Calu3 (cell line): ENCODE data around the gene FIBP. TPM values are rescaled to one million over a fixed set of nuclear protein-coding genes. Genes with fewer than 3 reads are reported as not detected.
"Not testable (repeated sequence)": the region's sequence is repeated elsewhere in the genome, so short reads cannot be mapped to it uniquely, and the experiment has no call there.

Experiments used
- BruUV-seq: library from RNA; stranded (reverse); fragments of 400-500 nt; replicated peaks from 2 replicates; lab custom pipeline; 2021; lab: Mats Ljungman, UMichigan
- CTCF ChIA-PET: fragments of 300-600 bp; sonication (Branson Sonifier 250); formaldehyde crosslinking; loops from one replicate; lab custom pipeline; 2022; ENCODE audit warnings: antibody characterized with exemption; lab: Charles Lee
- DNase-seq: peaks from one replicate; pipeline ENCODE4 v3.0.0; 2022
- H3K27ac Mint-ChIP-seq: one replicate; pipeline ENCODE4 v1.8.0; 2022; ENCODE audit warnings: mixed read lengths; ENCODE audit not compliant: unreplicated experiment
- H3K27me3 Mint-ChIP-seq: one replicate; pipeline ENCODE4 v1.8.0; 2022; ENCODE audit warnings: mixed read lengths; ENCODE audit not compliant: unreplicated experiment
- H3K36me3 Mint-ChIP-seq: one replicate; pipeline ENCODE4 v1.8.0; 2022; ENCODE audit warnings: mild to moderate bottlenecking, moderate library complexity, mixed read lengths; ENCODE audit not compliant: insufficient read depth, unreplicated experiment
- H3K4me1 Mint-ChIP-seq: one replicate; pipeline ENCODE4 v1.8.0; 2022; ENCODE audit warnings: mild to moderate bottlenecking, low read depth, mixed read lengths; ENCODE audit not compliant: unreplicated experiment
- H3K4me3 Mint-ChIP-seq: one replicate; pipeline ENCODE4 v1.8.0; 2022; ENCODE audit warnings: mild to moderate bottlenecking, low read depth, moderate library complexity, mixed read lengths; ENCODE audit not compliant: unreplicated experiment
- H3K9me3 Mint-ChIP-seq: one replicate; pipeline ENCODE4 v1.8.0; 2022; ENCODE audit warnings: low read depth, mixed read lengths; ENCODE audit not compliant: unreplicated experiment
- intact Hi-C: fragments of 100-400 bp; cut with micrococcal nuclease; formaldehyde crosslinking; loops from one replicate; pipeline ENCODE4 v1.10.0; 2022; ENCODE audit not compliant: unreplicated experiment
- total RNA-seq: library from RNA; stranded (reverse); gene quantifications from 2 replicates; pipeline ENCODE4 v1.2.3, GENCODE V29; 2022
- TF ChIP-seq, protein P1 (sequence below): fragments of 200-600 bp; IDR thresholded peaks from one replicate; pipeline ENCODE4 v1.8.0; 2022; ENCODE audit warnings: antibody characterized with exemption; ENCODE audit not compliant: unreplicated experiment

FIBP gene
- total RNA-seq, 1 experiment from 2014 or later, result 75.8 TPM

- H3K9me3 Mint-ChIP-seq, result no peaks in the 10 kb centered on the region
- DNase-seq, result no peak
- no TSS peak for BruUV-seq
- TF ChIP-seq, protein P1, sequence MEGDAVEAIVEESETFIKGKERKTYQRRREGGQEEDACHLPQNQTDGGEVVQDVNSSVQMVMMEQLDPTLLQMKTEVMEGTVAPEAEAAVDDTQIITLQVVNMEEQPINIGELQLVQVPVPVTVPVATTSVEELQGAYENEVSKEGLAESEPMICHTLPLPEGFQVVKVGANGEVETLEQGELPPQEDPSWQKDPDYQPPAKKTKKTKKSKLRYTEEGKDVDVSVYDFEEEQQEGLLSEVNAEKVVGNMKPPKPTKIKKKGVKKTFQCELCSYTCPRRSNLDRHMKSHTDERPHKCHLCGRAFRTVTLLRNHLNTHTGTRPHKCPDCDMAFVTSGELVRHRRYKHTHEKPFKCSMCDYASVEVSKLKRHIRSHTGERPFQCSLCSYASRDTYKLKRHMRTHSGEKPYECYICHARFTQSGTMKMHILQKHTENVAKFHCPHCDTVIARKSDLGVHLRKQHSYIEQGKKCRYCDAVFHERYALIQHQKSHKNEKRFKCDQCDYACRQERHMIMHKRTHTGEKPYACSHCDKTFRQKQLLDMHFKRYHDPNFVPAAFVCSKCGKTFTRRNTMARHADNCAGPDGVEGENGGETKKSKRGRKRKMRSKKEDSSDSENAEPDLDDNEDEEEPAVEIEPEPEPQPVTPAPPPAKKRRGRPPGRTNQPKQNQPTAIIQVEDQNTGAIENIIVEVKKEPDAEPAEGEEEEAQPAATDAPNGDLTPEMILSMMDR, result no peak
- H3K27ac Mint-ChIP-seq, result no peak overlapping the region
- H3K36me3 Mint-ChIP-seq, result peaks cover 69% of the 10 kb centered on the region
- H3K4me1 Mint-ChIP-seq, result peaks cover 11% of the 10 kb centered on the region
- H3K27me3 Mint-ChIP-seq, result no peaks in the 10 kb centered on the region
- intact Hi-C loops, result no loop called here
- CTCF ChIA-PET, result interaction anchor here (2.3 kb wide), 1 partner anchor 10 kb away, joined by 6 read pairs; the partner anchor contains the start of gene MUS81
- no peak overlapping the region for H3K4me3 Mint-ChIP-seq
These were observed 38.9 kb downstream of the FIBP start for GRCh38 chr11:65849366-65849765.

DNA sequence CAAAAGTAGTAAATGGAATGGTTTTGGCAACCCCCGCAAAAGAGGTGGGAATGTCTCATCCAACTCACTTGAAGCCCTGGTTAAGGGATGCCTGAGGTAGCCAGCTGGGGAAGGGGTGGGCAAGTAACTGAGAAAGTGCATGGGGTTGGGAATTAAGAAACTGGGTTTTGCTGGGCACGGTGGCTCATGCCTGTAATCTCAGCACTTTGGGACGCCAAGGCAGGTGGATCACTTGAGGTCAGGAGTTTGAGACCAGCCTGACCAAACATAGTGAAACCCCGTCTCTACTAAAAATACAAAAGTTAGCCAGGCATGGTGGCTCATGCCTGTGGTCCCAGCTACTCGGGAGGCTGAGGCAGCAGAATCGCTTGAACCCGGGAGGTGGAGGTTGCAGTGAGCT is 39.6 kb downstream of the FIBP start:
- peaks cover 62% of the 10 kb centered on the region for H3K36me3 Mint-ChIP-seq
- intact Hi-C loops, DNase-seq, H3K27me3 Mint-ChIP-seq, H3K4me3 Mint-ChIP-seq, H3K4me1 Mint-ChIP-seq, BruUV-seq, H3K27ac Mint-ChIP-seq, H3K9me3 Mint-ChIP-seq: not testable (repeated sequence)
- CTCF ChIA-PET, result interaction anchor here (1.6 to 2.3 kb wide), 2 partner anchors 11 to 36 kb away, joined by 3 to 6 read pairs; partner anchors contain the start of gene MUS81

DNA sequence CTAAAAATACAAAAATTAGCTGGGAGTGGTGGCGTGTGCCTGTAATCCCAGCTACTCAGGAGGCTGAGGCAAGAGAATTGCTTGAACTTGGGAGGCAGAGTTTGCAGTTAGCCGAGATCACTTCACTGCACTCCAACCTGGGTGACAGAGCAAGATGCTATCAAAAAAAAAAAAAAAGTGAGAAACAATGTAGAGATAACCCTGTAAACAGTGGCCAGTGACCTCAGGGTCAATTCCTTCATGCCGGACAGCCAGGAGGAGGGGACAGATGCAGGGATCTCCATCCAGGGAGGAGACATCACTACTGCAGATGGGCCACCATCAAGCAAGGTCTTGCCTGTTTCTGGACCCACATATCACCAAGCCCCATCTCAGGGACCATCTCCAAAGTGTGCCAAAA is 40.5 kb downstream of the FIBP start:
- DNase-seq, result no peak
- H3K27me3 Mint-ChIP-seq, result no peaks in the 10 kb centered on the region
- CTCF ChIA-PET, result interaction anchor here (1.6 to 2.3 kb wide), 3 partner anchors 12 to 37 kb away, joined by 3 to 6 read pairs (median 3); partner anchors contain the start of gene MUS81
- H3K9me3 Mint-ChIP-seq, result no peaks in the 10 kb centered on the region
- intact Hi-C loops, result no loop called here
- H3K27ac Mint-ChIP-seq, result no peak overlapping the region
- no TSS peak for BruUV-seq
- TF ChIP-seq, protein P1, result no peak
- H3K4me3 Mint-ChIP-seq, result no peak overlapping the region
- H3K4me1 Mint-ChIP-seq, result no peaks in the 10 kb centered on the region
- H3K36me3 Mint-ChIP-seq, result peaks cover 53% of the 10 kb centered on the region

DNA sequence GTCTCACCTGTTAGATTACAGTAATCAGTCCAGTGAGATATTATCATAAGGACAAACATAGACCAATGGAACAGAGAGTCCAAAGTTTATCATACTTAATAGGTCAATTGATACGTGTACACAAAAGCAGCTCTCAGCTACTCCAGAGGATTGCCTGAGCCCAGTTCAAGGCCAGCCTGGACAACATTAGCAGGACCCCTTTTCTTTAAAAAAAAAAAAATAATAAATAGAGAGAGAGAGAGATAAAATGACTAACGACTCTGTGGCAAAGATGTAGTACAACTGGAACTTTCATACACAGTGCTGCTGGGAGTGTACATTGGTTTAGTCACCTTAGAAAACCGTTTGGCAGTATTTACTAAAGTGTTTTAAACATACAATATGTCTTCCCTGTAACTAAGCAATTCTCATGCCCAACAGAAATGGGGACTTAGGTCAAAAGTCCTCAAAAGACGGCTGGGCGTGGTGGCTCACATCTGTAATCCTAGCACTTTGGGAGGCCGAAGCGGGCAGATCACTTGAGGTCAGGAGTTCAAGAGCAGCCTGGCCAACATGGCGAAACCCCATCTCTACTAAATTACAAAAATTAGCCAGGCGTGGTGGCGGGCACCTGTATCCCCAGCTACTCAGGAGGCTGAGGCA is 43.9 kb downstream of the FIBP start:
- Mint-ChIP-seq H3K27ac (no peak overlapping the region), H3K4me3 (no peak overlapping the region), H3K4me1 (no peaks in the 10 kb centered on the region), H3K9me3 (no peaks in the 10 kb centered on the region), H3K36me3 (peaks cover 20% of the 10 kb centered on the region), H3K27me3 (no peaks in the 10 kb centered on the region)
- BruUV-seq, result no TSS peak
- TF ChIP-seq, protein P1, result no peak
- CTCF ChIA-PET, result interaction anchor here (0.6 kb wide), 1 partner anchor 165 kb away, joined by 3 read pairs; no protein-coding TSS in a partner anchor
- DNase-seq, result no peak
- intact Hi-C loops, result no loop called here

GRCh38 chr11:65843811-65844210 is 44.5 kb downstream of the FIBP start:
- peaks cover 16% of the 10 kb centered on the region for H3K36me3 Mint-ChIP-seq
- no peaks in the 10 kb centered on the region for H3K27me3 Mint-ChIP-seq
- intact Hi-C loops, result no loop called here
- no peak overlapping the region for H3K27ac Mint-ChIP-seq
- no peak overlapping the region for H3K4me3 Mint-ChIP-seq
- CTCF ChIA-PET, result interaction anchor here (0.6 kb wide), 1 partner anchor 165 kb away, joined by 3 read pairs; no protein-coding TSS in a partner anchor
- TF ChIP-seq, protein P1, result no peak
- no peaks in the 10 kb centered on the region for H3K4me1 Mint-ChIP-seq
- DNase-seq, result no peak
- H3K9me3 Mint-ChIP-seq, result no peaks in the 10 kb centered on the region
- no TSS peak for BruUV-seq
